ENCODE measurements around the gene LEMD1. TPM values are rescaled to one million over a fixed set of nuclear protein-coding genes. Genes with fewer than 3 reads are reported as not detected.

LEMD1 gene
- total and polyA plus RNA-seq, 3 experiments from 2014 or later: 0.55 TPM; not detected in 2

GRCh38 chr1:205381305-205381704 is 40.6 kb downstream of the LEMD1 start:
- Histone ChIP-seq H3K9me3 (ENCODE audit: low read length) (no peaks in the 10 kb centered on the region), H3K27me3 (ENCODE audit: insufficient read depth, low read length, poor library complexity, severe bottlenecking) (no peaks in the 10 kb centered on the region), H3K36me3 (ENCODE audit: insufficient read depth, low read length) (no peaks in the 10 kb centered on the region), H3K27ac (ENCODE audit: low read depth, low read length) (no peak overlapping the region), H3K4me3 (ENCODE audit: low read length) (no peak overlapping the region), H3K4me1 (ENCODE audit: insufficient read depth, low read length) (no peaks in the 10 kb centered on the region)
- no peak overlapping the region for H3K4me3 Mint-ChIP-seq
- no peak for DNase-seq
- no peaks in the 10 kb centered on the region for H3K9me3 Mint-ChIP-seq
- H3K27me3 Mint-ChIP-seq: peaks cover 16 to 40% of the 10 kb centered on the region in 2 donors
- H3K27ac Mint-ChIP-seq: no peak overlapping the region
- H3K36me3 Mint-ChIP-seq: no peaks in the 10 kb centered on the region
- POLR2A ChIA-PET: no interaction called here
- no peaks in the 10 kb centered on the region for H3K4me1 Mint-ChIP-seq
- CTCF ChIA-PET: interaction anchor here (0.9 to 1.6 kb wide), 7 partner anchors 12 to 125 kb away, joined by 3 to 5 read pairs (median 4); no protein-coding TSS in a partner anchor

GRCh38 chr1:205380882-205381281 is 41.0 kb downstream of the LEMD1 start:
- H3K27me3 Mint-ChIP-seq: peaks cover 16 to 44% of the 10 kb centered on the region in 2 donors
- no peaks in the 10 kb centered on the region for H3K4me1 Mint-ChIP-seq
- CTCF ChIA-PET: interaction anchor here (0.9 to 1.6 kb wide), 7 partner anchors 12 to 125 kb away, joined by 3 to 5 read pairs (median 4); no protein-coding TSS in a partner anchor
- H3K36me3 ChIP-seq (ENCODE audit: insufficient read depth, low read length): no peaks in the 10 kb centered on the region
- H3K9me3 Mint-ChIP-seq: no peaks in the 10 kb centered on the region
- H3K27me3 ChIP-seq (ENCODE audit: insufficient read depth, low read length, poor library complexity, severe bottlenecking): no peaks in the 10 kb centered on the region
- no peak overlapping the region for H3K27ac Mint-ChIP-seq
- POLR2A ChIA-PET: no interaction called here
- H3K4me3 ChIP-seq (ENCODE audit: low read length): no peak overlapping the region
- no peaks in the 10 kb centered on the region for H3K4me1 ChIP-seq (ENCODE audit: insufficient read depth, low read length)
- H3K4me3 Mint-ChIP-seq: no peak overlapping the region
- no peaks in the 10 kb centered on the region for H3K36me3 Mint-ChIP-seq
- no peaks in the 10 kb centered on the region for H3K9me3 ChIP-seq (ENCODE audit: low read length)
- no peak for DNase-seq
- H3K27ac ChIP-seq (ENCODE audit: low read depth, low read length): no peak overlapping the region

GRCh38 chr1:205379056-205379455 is 42.8 kb downstream of the LEMD1 start:
- ChIA-PET POLR2A (no interaction called here), CTCF (no interaction called here)
- no peak overlapping the region for H3K4me3 ChIP-seq (ENCODE audit: low read length)
- Mint-ChIP-seq H3K9me3 (no peaks in the 10 kb centered on the region), H3K27ac (no peak overlapping the region), H3K36me3 (no peaks in the 10 kb centered on the region), H3K4me3 (no peak overlapping the region), H3K4me1 (peaks cover 7 to 9% (median 8%) of the 10 kb centered on the region in 3 donors), H3K27me3 (peaks cover 23 to 50% of the 10 kb centered on the region in 2 donors)
- peaks cover 4% of the 10 kb centered on the region for H3K4me1 ChIP-seq (ENCODE audit: insufficient read depth, low read length)
- no peak for DNase-seq
- no peaks in the 10 kb centered on the region for H3K36me3 ChIP-seq (ENCODE audit: insufficient read depth, low read length)
- no peak overlapping the region for H3K27ac ChIP-seq (ENCODE audit: low read depth, low read length)
- no peaks in the 10 kb centered on the region for H3K9me3 ChIP-seq (ENCODE audit: low read length)
- H3K27me3 ChIP-seq (ENCODE audit: insufficient read depth, low read length, poor library complexity, severe bottlenecking): no peaks in the 10 kb centered on the region

- H3K9me3 ChIP-seq (ENCODE audit: low read length): no peaks in the 10 kb centered on the region
- H3K27me3 Mint-ChIP-seq: peaks cover 25 to 63% of the 10 kb centered on the region in 2 donors
- peaks cover 7% of the 10 kb centered on the region for H3K4me1 ChIP-seq (ENCODE audit: insufficient read depth, low read length)
- peak overlapping the region in 1 of 8 donors; percentile 7 for H3K27ac Mint-ChIP-seq
- CTCF ChIA-PET: no interaction called here
- H3K4me3 ChIP-seq (ENCODE audit: low read length): no peak overlapping the region
- no peaks in the 10 kb centered on the region for H3K36me3 Mint-ChIP-seq
- no peak overlapping the region for H3K4me3 Mint-ChIP-seq
- no peak for DNase-seq
- H3K27me3 ChIP-seq (ENCODE audit: insufficient read depth, low read length, poor library complexity, severe bottlenecking): no peaks in the 10 kb centered on the region
- H3K27ac ChIP-seq (ENCODE audit: low read depth, low read length): no peak overlapping the region
- H3K4me1 Mint-ChIP-seq: peaks cover 14 to 18% (median 16%) of the 10 kb centered on the region in 3 donors
- POLR2A ChIA-PET: no interaction called here
- no peaks in the 10 kb centered on the region for H3K36me3 ChIP-seq (ENCODE audit: insufficient read depth, low read length)
- no peaks in the 10 kb centered on the region for H3K9me3 Mint-ChIP-seq
Measured at GRCh38 chr1:205377355-205377754, 44.5 kb downstream of the LEMD1 start.

GRCh38 chr1:205376739-205377138 is 45.1 kb downstream of the LEMD1 start:
- Histone ChIP-seq H3K36me3 (ENCODE audit: insufficient read depth, low read length) (no peaks in the 10 kb centered on the region), H3K4me1 (ENCODE audit: insufficient read depth, low read length) (peaks cover 7% of the 10 kb centered on the region), H3K9me3 (ENCODE audit: low read length) (no peaks in the 10 kb centered on the region), H3K4me3 (ENCODE audit: low read length) (no peak overlapping the region), H3K27me3 (ENCODE audit: insufficient read depth, low read length, poor library complexity, severe bottlenecking) (no peaks in the 10 kb centered on the region), H3K27ac (ENCODE audit: low read depth, low read length) (no peak overlapping the region)
- CTCF ChIA-PET: no interaction called here
- H3K9me3 Mint-ChIP-seq: no peaks in the 10 kb centered on the region
- no peak overlapping the region for H3K4me3 Mint-ChIP-seq
- POLR2A ChIA-PET: no interaction called here
- peaks cover 25 to 62% of the 10 kb centered on the region in 2 donors for H3K27me3 Mint-ChIP-seq
- DNase-seq: no peak
- no peaks in the 10 kb centered on the region for H3K36me3 Mint-ChIP-seq
- H3K27ac Mint-ChIP-seq: peak overlapping the region in 1 of 8 donors; percentile 26
- peaks cover 14 to 18% (median 16%) of the 10 kb centered on the region in 3 donors for H3K4me1 Mint-ChIP-seq

- Mint-ChIP-seq H3K4me3 (no peak overlapping the region), H3K4me1 (peaks cover 14 to 18% (median 16%) of the 10 kb centered on the region in 3 donors), H3K9me3 (no peaks in the 10 kb centered on the region), H3K27ac (no peak overlapping the region), H3K36me3 (no peaks in the 10 kb centered on the region), H3K27me3 (peaks cover 22 to 54% of the 10 kb centered on the region in 2 donors)
- no peak for DNase-seq
- ChIA-PET CTCF (interaction anchor here (0.7 kb wide), 1 partner anchor 154 kb away, joined by 3 read pairs; no protein-coding TSS in a partner anchor), POLR2A (no interaction called here)
- no peaks in the 10 kb centered on the region for H3K9me3 ChIP-seq (ENCODE audit: low read length)
- H3K36me3 ChIP-seq (ENCODE audit: insufficient read depth, low read length): no peaks in the 10 kb centered on the region
- no peaks in the 10 kb centered on the region for H3K27me3 ChIP-seq (ENCODE audit: insufficient read depth, low read length, poor library complexity, severe bottlenecking)
- peaks cover 7% of the 10 kb centered on the region for H3K4me1 ChIP-seq (ENCODE audit: insufficient read depth, low read length)
- H3K4me3 ChIP-seq (ENCODE audit: low read length): no peak overlapping the region
- no peak overlapping the region for H3K27ac ChIP-seq (ENCODE audit: low read depth, low read length)
Measured at GRCh38 chr1:205375835-205376545, 45.9 kb downstream of the LEMD1 start.

- H3K4me1 Mint-ChIP-seq: peaks cover 14 to 18% (median 16%) of the 10 kb centered on the region in 3 donors
- H3K9me3 ChIP-seq (ENCODE audit: low read length): no peaks in the 10 kb centered on the region
- H3K27ac Mint-ChIP-seq: peak overlapping the region in 1 of 8 donors; percentile 13
- H3K27me3 ChIP-seq (ENCODE audit: insufficient read depth, low read length, poor library complexity, severe bottlenecking): no peaks in the 10 kb centered on the region
- no peaks in the 10 kb centered on the region for H3K9me3 Mint-ChIP-seq
- H3K27ac ChIP-seq (ENCODE audit: low read depth, low read length): no peak overlapping the region
- no peak overlapping the region for H3K4me3 ChIP-seq (ENCODE audit: low read length)
- ChIA-PET POLR2A (no interaction called here), CTCF (interaction anchor here (1.1 to 1.3 kb wide), 3 partner anchors 20 to 112 kb away, joined by 3 to 4 read pairs (median 3); no protein-coding TSS in a partner anchor)
- peaks cover 20 to 55% of the 10 kb centered on the region in 2 donors for H3K27me3 Mint-ChIP-seq
- H3K4me3 Mint-ChIP-seq: no peak overlapping the region
- peaks cover 7% of the 10 kb centered on the region for H3K4me1 ChIP-seq (ENCODE audit: insufficient read depth, low read length)
- H3K36me3 ChIP-seq (ENCODE audit: insufficient read depth, low read length): no peaks in the 10 kb centered on the region
- no peak for DNase-seq
- H3K36me3 Mint-ChIP-seq: no peaks in the 10 kb centered on the region
Measured at GRCh38 chr1:205374210-205375078, 47.4 kb downstream of the LEMD1 start.

- no peak overlapping the region for H3K27ac ChIP-seq (ENCODE audit: low read depth, low read length)
- H3K4me3 Mint-ChIP-seq: peak overlapping the region in 1 of 7 donors; percentile 20
- no peaks in the 10 kb centered on the region for H3K27me3 ChIP-seq (ENCODE audit: insufficient read depth, low read length, poor library complexity, severe bottlenecking)
- ChIA-PET CTCF (interaction anchor here (1.1 to 1.3 kb wide), 2 partner anchors 48 to 113 kb away, joined by 3 read pairs; no protein-coding TSS in a partner anchor), POLR2A (no interaction called here)
- H3K36me3 Mint-ChIP-seq: no peaks in the 10 kb centered on the region
- peaks cover 7% of the 10 kb centered on the region for H3K4me1 ChIP-seq (ENCODE audit: insufficient read depth, low read length)
- no peaks in the 10 kb centered on the region for H3K9me3 ChIP-seq (ENCODE audit: low read length)
- no peak overlapping the region for H3K4me3 ChIP-seq (ENCODE audit: low read length)
- peaks cover 20 to 50% of the 10 kb centered on the region in 2 donors for H3K27me3 Mint-ChIP-seq
- peaks cover 14 to 18% (median 16%) of the 10 kb centered on the region in 3 donors for H3K4me1 Mint-ChIP-seq
- peak overlapping the region in 1 of 8 donors; percentile 13 for H3K27ac Mint-ChIP-seq
- no peaks in the 10 kb centered on the region for H3K36me3 ChIP-seq (ENCODE audit: insufficient read depth, low read length)
- DNase-seq: no peak
- no peaks in the 10 kb centered on the region for H3K9me3 Mint-ChIP-seq
Measured at GRCh38 chr1:205373798-205374175, 48.1 kb downstream of the LEMD1 start.
